Ascending aorta (tissue), 2 donors: ENCODE data around the gene SSH3. TPM values are rescaled to one million over a fixed set of nuclear protein-coding genes. Genes with fewer than 3 reads are reported as not detected.
A peak's percentile ranks its signal among the peaks of the same experiment; 100 is the strongest.

Experiments
- DNase-seq, 2 donors: peaks; one replicate each; pipeline ENCODE4 v3.0.0-alpha.2; 2019; ENCODE audit warnings: low spot score in 2 of 2
- H3K27ac ChIP-seq, 2 donors: fragments of 200-600 bp; sonication (generic); one replicate each; pipeline ENCODE4 v1.5.1; 2016 to 2017; ENCODE audit warnings: mild to moderate bottlenecking in 1 of 2
- H3K27me3 ChIP-seq: fragments of 200-600 bp; sonication (generic); one replicate; pipeline ENCODE4 v1.5.1; 2017
- H3K36me3 ChIP-seq, 2 donors: fragments of 200-600 bp; sonication (generic); one replicate each; pipeline ENCODE4 v1.5.1; 2016
- H3K4me1 ChIP-seq, 2 donors: fragments of 200-600 bp; sonication (generic); one replicate each; pipeline ENCODE4 v1.5.1; 2016 to 2017; ENCODE audit warnings: mild to moderate bottlenecking in 1 of 2
- H3K4me3 ChIP-seq, 2 donors: fragments of 200-600 bp; sonication (generic); one replicate each; pipeline ENCODE4 v1.5.1; 2016 to 2017; ENCODE audit warnings: mild to moderate bottlenecking in 1 of 2
- H3K9me3 ChIP-seq, 2 donors: fragments of 200-600 bp; sonication (generic); one replicate each; pipeline ENCODE4 v1.5.1; 2016
- CTCF ChIP-seq, 3 experiments: fragments of 200-600 bp in 2 of 3; fragments of 450-650 bp in 1 of 3; sonication (generic) in 2 of 3; IDR thresholded peaks; one replicate each; pipeline ENCODE4 v1.5.1; 2016 to 2019; ENCODE audit warnings: antibody characterized with exemption in 3 of 3, mild to moderate bottlenecking in 1 of 3, moderate library complexity in 1 of 3
- intact Hi-C: fragments of 100-400 bp; cut with DNase I; formaldehyde crosslinking; loops from one replicate; pipeline ENCODE4 v1.15.1; 2023
- total RNA-seq: library from RNA; depleted of rRNA; stranded (reverse); fragments of >200 nt; gene quantifications from one replicate; pipeline ENCODE4 v1.1.0, GENCODE V29; 2016

Gene SSH3
- total RNA-seq, 1 donor from 2014 or later: 30.9 TPM

- intact Hi-C loops: no loop called here
- Histone ChIP-seq H3K9me3 (no peaks in the 10 kb centered on the region), H3K27ac (no peak overlapping the region), H3K4me3 (no peak overlapping the region), H3K4me1 (no peaks in the 10 kb centered on the region), H3K27me3 (no peaks in the 10 kb centered on the region), H3K36me3 (no peaks in the 10 kb centered on the region)
- no peak for DNase-seq
- TF ChIP-seq CTCF (IDR thresholded peaks at IDR 0.05): no peak
Measured at GRCh38 chr11:67337257-67337656, 33.9 kb downstream of the SSH3 start.

- Histone ChIP-seq H3K27ac (no peak overlapping the region), H3K4me3 (no peak overlapping the region), H3K9me3 (no peaks in the 10 kb centered on the region), H3K36me3 (no peaks in the 10 kb centered on the region), H3K27me3 (no peaks in the 10 kb centered on the region), H3K4me1 (no peaks in the 10 kb centered on the region)
- intact Hi-C loops: no loop called here
- DNase-seq: no peak
- no peak for TF ChIP-seq CTCF (IDR thresholded peaks at IDR 0.05)
Measured at GRCh38 chr11:67344264-67344663, 40.9 kb downstream of the SSH3 start.

- no peaks in the 10 kb centered on the region for H3K27me3 ChIP-seq
- H3K9me3 ChIP-seq: no peaks in the 10 kb centered on the region
- no peaks in the 10 kb centered on the region for H3K4me1 ChIP-seq
- H3K27ac ChIP-seq: no peak overlapping the region
- H3K4me3 ChIP-seq: no peak overlapping the region
- intact Hi-C loops: no loop called here
- DNase-seq: no peak
- no peaks in the 10 kb centered on the region for H3K36me3 ChIP-seq
- TF ChIP-seq CTCF (IDR thresholded peaks at IDR 0.05): no peak
Measured at GRCh38 chr11:67345247-67345919, 42.1 kb downstream of the SSH3 start.

- intact Hi-C loops: no loop called here
Measured at GRCh38 chr11:67345920-67346819, 42.8 kb downstream of the SSH3 start.

More at GRCh38 chr11:67345920-67346819, 42.8 kb downstream of the SSH3 start:
- Histone ChIP-seq H3K27me3 (no peaks in the 10 kb centered on the region), H3K36me3 (no peaks in the 10 kb centered on the region), H3K4me1 (peaks cover 0 to 6% of the 10 kb centered on the region in 2 donors), H3K27ac (no peak overlapping the region), H3K4me3 (no peak overlapping the region), H3K9me3 (no peaks in the 10 kb centered on the region)
- TF ChIP-seq CTCF (IDR thresholded peaks at IDR 0.05): peak; percentile 17 to 58 (median 40)
- no peak for DNase-seq
